ENCODE measurements around the gene ZRSR2. TPM values are rescaled to one million over a fixed set of nuclear protein-coding genes. Genes with fewer than 3 reads are reported as not detected.

Gene ZRSR2
- total and polyA plus RNA-seq, 9 of the 15 experiments (the other 6 are each of a cell fraction or from before 2014, with no cell fraction given), result 3.5 to 19.5 (median 8.6) TPM

DNA sequence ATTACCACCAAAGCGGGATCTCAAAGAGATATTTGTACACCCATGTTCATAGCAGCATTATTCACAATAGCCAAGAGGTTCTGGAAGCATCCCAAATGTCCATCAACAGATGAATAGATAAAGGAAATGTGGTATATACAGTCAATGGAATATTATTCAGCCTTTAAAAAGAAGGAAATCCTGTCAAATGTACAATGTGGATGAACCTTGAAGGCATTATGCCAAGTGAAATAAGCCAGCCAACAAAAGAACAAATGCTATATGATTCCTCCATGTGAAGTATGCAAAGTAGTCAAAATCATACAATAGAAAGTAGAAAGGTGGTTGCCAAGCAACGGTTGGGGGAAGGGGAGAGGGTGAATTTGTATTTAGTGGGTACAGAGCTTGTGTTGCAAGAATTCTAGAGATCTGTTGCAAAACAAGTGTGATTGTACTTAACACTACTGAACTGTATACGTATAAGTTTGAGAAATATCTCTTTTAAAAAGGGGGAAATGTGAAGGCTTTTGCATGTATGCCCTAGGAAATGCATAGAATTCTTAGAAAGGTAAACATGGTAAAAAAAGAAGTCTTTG lies 5.0 kb upstream of the ZRSR2 start:
- H4K20me1 ChIP-seq (replicated peaks; ENCODE audit: control insufficient read depth, insufficient read depth, low read length), result no peaks in the 10 kb centered on the region
- H3K9ac ChIP-seq (ENCODE audit: insufficient read depth in 1 of 2, low read depth in 2 of 2, low read length in 2 of 2), result no peak overlapping the region
- H3K27ac ChIP-seq (ENCODE audit: extremely low read depth, low read depth, low read length), result no peak overlapping the region
- WGBS (ENCODE audit: insufficient coverage, low coverage, missing lambda C conversion rate), result 80% methylated on average over 3 of the region's 3 CpGs
- no peak overlapping the region for H2AFZ ChIP-seq (ENCODE audit: low read depth, low read length)
- TF ChIP-seq RFX1 (IDR thresholded peaks at IDR 0.05), result peak; percentile 55
- no peak for TF ChIP-seq CHD4 (IDR thresholded peaks at IDR 0.05; ENCODE audit: insufficient read depth, insufficient replicate concordance, low read depth, low read length, poor library complexity, severe bottlenecking)
- ATAC-seq, result no peak
- ChIA-PET POLR2A (interaction anchor here (0.6 kb wide), 1 partner anchor 46 kb away, joined by 3 read pairs; no protein-coding TSS in a partner anchor), CTCF (ENCODE audit: low intra/inter-chr PET ratio) (no interaction called here)
- BruUV-seq (replicated peaks), result no TSS peak
- H3K9me3 ChIP-seq (replicated peaks; ENCODE audit: control insufficient read depth, insufficient read depth, low read depth, low read length), result no peaks in the 10 kb centered on the region
- H3K36me3 ChIP-seq (ENCODE audit: control insufficient read depth, insufficient read depth, low read length), result peaks cover 3% of the 10 kb centered on the region; the same call in 1 of the 3 replicates
- H3K27me3 ChIP-seq (ENCODE audit: control insufficient read depth in 2 of 2, insufficient read depth in 2 of 2, low read length in 2 of 2), result no peaks in the 10 kb centered on the region
- no peak overlapping the region for H3K4me2 ChIP-seq (ENCODE audit: insufficient read depth, low read length)
- peaks cover 3 to 5% of the 10 kb centered on the region in 2 experiments; a peak in 3 of 5 replicates for H3K4me1 ChIP-seq (replicated peaks in 1 of 2; ENCODE audit: control insufficient read depth in 2 of 2, insufficient read depth in 2 of 2, low read length in 2 of 2)
- intact Hi-C loops (cut with micrococcal nuclease) (no loop called here), in situ Hi-C loops (cut with MboI) (no loop called here)
- FAIRE-seq, result no peak
- no peaks in the 10 kb centered on the region for H3K9me1 ChIP-seq (ENCODE audit: control insufficient read depth, insufficient read depth, low read length)
- no peak overlapping the region for H3K4me3 ChIP-seq
- no peak for DNase-seq (ENCODE audit: extremely low read depth in 1 of 4, low spot score in 3 of 4)
- no peaks in the 10 kb centered on the region for H3K79me2 ChIP-seq (ENCODE audit: control insufficient read depth, insufficient read depth, low read length)

DNA sequence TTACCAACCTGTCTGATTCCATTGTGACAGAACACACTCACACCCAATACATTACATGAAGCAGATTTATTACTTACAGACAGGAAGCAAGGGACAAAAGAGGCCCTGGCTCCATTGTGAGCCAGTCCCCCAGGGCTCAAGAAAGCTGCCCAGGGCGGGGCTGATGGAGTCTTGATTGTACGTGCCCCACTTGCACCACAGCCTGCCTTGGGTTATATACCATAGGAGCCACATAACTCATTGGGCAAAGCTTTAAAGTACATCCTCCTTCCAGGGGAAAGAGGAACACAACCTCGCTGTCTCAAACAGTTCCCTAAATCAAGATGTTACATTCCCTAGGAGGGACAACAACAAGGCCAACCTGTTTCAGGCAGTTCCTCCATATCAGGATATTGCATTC lies 3.4 kb upstream of the ZRSR2 start:
- H3K4me2 ChIP-seq (ENCODE audit: insufficient read depth, low read length), result no peak overlapping the region
- no peak overlapping the region for H3K27ac ChIP-seq (ENCODE audit: extremely low read depth, low read depth, low read length)
- DNase-seq (ENCODE audit: extremely low read depth in 1 of 4, low spot score in 3 of 4), result no peak
- H2AFZ ChIP-seq (ENCODE audit: low read depth, low read length), result no peak overlapping the region
- in situ Hi-C loops (cut with MboI), result no loop called here
- H3K27me3 ChIP-seq (ENCODE audit: control insufficient read depth in 2 of 2, insufficient read depth in 2 of 2, low read length in 2 of 2), result no peaks in the 10 kb centered on the region
- H4K20me1 ChIP-seq (replicated peaks; ENCODE audit: control insufficient read depth, insufficient read depth, low read length), result no peaks in the 10 kb centered on the region
- TF ChIP-seq ZNF431 (CRISPR knock-in tag; IDR thresholded peaks at IDR 0.05) (no peak), SPI1 (IDR thresholded peaks at IDR 0.05; ENCODE audit: borderline replicate concordance, low read depth, low read length) (0 out of 2 replicates have a peak, but pooled peaks have one; percentile 3)
- BruUV-seq (replicated peaks), result no TSS peak
- no peak overlapping the region for H3K9ac ChIP-seq (ENCODE audit: insufficient read depth in 1 of 2, low read depth in 2 of 2, low read length in 2 of 2)
- H3K36me3 ChIP-seq (ENCODE audit: control insufficient read depth, insufficient read depth, low read length), result peaks cover 3% of the 10 kb centered on the region; the same call in 1 of the 3 replicates
- peaks cover 7% of the 10 kb centered on the region for H3K79me2 ChIP-seq (ENCODE audit: control insufficient read depth, insufficient read depth, low read length)
- POLR2A ChIA-PET, result no interaction called here
- no peaks in the 10 kb centered on the region for H3K9me1 ChIP-seq (ENCODE audit: control insufficient read depth, insufficient read depth, low read length)
- WGBS (ENCODE audit: insufficient coverage, low coverage, missing lambda C conversion rate), result 33% methylated on average over 1 of the region's 3 CpGs
- peaks cover 3 to 5% of the 10 kb centered on the region in 2 experiments; a peak in 3 of 5 replicates for H3K4me1 ChIP-seq (replicated peaks in 1 of 2; ENCODE audit: control insufficient read depth in 2 of 2, insufficient read depth in 2 of 2, low read length in 2 of 2)
- no peak overlapping the region for H3K4me3 ChIP-seq
- intact Hi-C loops (cut with micrococcal nuclease), result no loop called here
- FAIRE-seq, result no peak
- ATAC-seq, result no peak
- CTCF ChIA-PET (ENCODE audit: low intra/inter-chr PET ratio), result no interaction called here
- H3K9me3 ChIP-seq (replicated peaks; ENCODE audit: control insufficient read depth, insufficient read depth, low read depth, low read length), result no peaks in the 10 kb centered on the region
